Neural progenitor cell (in vitro differentiated cells): ENCODE measurements around the gene FYN.

ENCODE experiments used
- EZH2 ChIP-seq: fragments of 200-600 bp; sonication (generic); IDR thresholded peaks from 2 replicates; pipeline ENCODE4 v1.6.1; 2017; ENCODE audit warnings: antibody characterized with exemption, mild to moderate bottlenecking, moderate library complexity
- EZH2phosphoT487 ChIP-seq: fragments of 200-600 bp; sonication (generic); IDR thresholded peaks from 2 replicates; pipeline ENCODE4 v1.6.1; 2017; ENCODE audit warnings: antibody characterized with exemption
- TF ChIP-seq, protein P1 (sequence below): fragments of 200-600 bp; sonication (generic); IDR thresholded peaks from 2 replicates; pipeline ENCODE4 v1.5.1; 2017; ENCODE audit warnings: antibody characterized with exemption, mild to moderate bottlenecking

DNA sequence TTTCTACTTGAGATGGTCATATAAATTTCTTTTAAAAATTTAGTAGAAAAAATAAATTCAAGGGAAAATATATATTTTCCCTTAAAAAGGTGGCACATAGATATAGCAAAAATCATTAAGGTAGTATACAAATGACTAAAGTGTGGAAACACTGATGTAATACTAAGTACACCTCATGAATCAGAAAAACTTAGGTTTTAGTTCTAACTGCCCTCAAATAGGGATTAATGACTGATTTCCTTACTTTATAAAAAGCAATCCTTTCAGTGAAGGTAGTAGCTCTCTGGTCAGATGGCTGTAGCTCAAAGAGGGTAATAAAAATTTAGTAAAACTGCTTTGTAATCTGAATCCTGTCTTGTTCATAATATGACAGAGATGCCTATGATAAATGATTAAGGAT lies 63.5 kb downstream of the FYN start:
- TF ChIP-seq, protein P1, sequence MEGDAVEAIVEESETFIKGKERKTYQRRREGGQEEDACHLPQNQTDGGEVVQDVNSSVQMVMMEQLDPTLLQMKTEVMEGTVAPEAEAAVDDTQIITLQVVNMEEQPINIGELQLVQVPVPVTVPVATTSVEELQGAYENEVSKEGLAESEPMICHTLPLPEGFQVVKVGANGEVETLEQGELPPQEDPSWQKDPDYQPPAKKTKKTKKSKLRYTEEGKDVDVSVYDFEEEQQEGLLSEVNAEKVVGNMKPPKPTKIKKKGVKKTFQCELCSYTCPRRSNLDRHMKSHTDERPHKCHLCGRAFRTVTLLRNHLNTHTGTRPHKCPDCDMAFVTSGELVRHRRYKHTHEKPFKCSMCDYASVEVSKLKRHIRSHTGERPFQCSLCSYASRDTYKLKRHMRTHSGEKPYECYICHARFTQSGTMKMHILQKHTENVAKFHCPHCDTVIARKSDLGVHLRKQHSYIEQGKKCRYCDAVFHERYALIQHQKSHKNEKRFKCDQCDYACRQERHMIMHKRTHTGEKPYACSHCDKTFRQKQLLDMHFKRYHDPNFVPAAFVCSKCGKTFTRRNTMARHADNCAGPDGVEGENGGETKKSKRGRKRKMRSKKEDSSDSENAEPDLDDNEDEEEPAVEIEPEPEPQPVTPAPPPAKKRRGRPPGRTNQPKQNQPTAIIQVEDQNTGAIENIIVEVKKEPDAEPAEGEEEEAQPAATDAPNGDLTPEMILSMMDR: no peak
- TF ChIP-seq EZH2: no peak
- no peak for TF ChIP-seq EZH2phosphoT487
